Measurements from ENCODE around the gene RBBP5. TPM values are rescaled to one million over a fixed set of nuclear protein-coding genes. Genes with fewer than 3 reads are reported as not detected.

Gene RBBP5
- total RNA-seq, 1 donor = 19.5 TPM

- Histone ChIP-seq H3K36me3 (ENCODE audit: insufficient read depth, low read length) (peaks cover 75% of the 10 kb centered on the region), H2AFZ (ENCODE audit: low read length) (no peak overlapping the region), H3K27me3 (ENCODE audit: insufficient read depth, low read length) (no peaks in the 10 kb centered on the region), H3K4me1 (ENCODE audit: insufficient read depth, low read length) (no peaks in the 10 kb centered on the region), H3K4me2 (ENCODE audit: insufficient read depth, low read length) (no peak overlapping the region), H4K20me1 (ENCODE audit: insufficient read depth, low read length) (no peaks in the 10 kb centered on the region), H3K27ac (ENCODE audit: low read depth, low read length) (no peak overlapping the region), H3K9me3 (ENCODE audit: low read depth, low read length) (no peaks in the 10 kb centered on the region), H3K4me3 (ENCODE audit: insufficient read depth, low read length) (no peak overlapping the region), H3K79me2 (ENCODE audit: insufficient read depth, low read length) (no peaks in the 10 kb centered on the region)
- DNase-seq (ENCODE audit: insufficient read length, low spot score, missing footprints) = no peak
- TF ChIP-seq CTCF (IDR thresholded peaks at IDR 0.05; ENCODE audit: extremely low read depth, low read depth, low read length) = no peak
These were observed 23.5 kb downstream of the RBBP5 start for GRCh38 chr1:205098242-205098641.

- H3K27ac ChIP-seq (ENCODE audit: low read depth, low read length) = no peak overlapping the region
- H3K4me2 ChIP-seq (ENCODE audit: insufficient read depth, low read length) = no peak overlapping the region
- no peak for DNase-seq (ENCODE audit: insufficient read length, low spot score, missing footprints)
- TF ChIP-seq CTCF (IDR thresholded peaks at IDR 0.05; ENCODE audit: extremely low read depth, low read depth, low read length) = no peak
- H3K9me3 ChIP-seq (ENCODE audit: low read depth, low read length) = no peaks in the 10 kb centered on the region
- no peak overlapping the region for H3K4me3 ChIP-seq (ENCODE audit: insufficient read depth, low read length)
- no peaks in the 10 kb centered on the region for H3K79me2 ChIP-seq (ENCODE audit: insufficient read depth, low read length)
- no peak overlapping the region for H2AFZ ChIP-seq (ENCODE audit: low read length)
- no peaks in the 10 kb centered on the region for H4K20me1 ChIP-seq (ENCODE audit: insufficient read depth, low read length)
- peaks cover 63% of the 10 kb centered on the region for H3K36me3 ChIP-seq (ENCODE audit: insufficient read depth, low read length)
- H3K27me3 ChIP-seq (ENCODE audit: insufficient read depth, low read length) = no peaks in the 10 kb centered on the region
- peaks cover 4% of the 10 kb centered on the region for H3K4me1 ChIP-seq (ENCODE audit: insufficient read depth, low read length)
These were observed 26.4 kb downstream of the RBBP5 start for GRCh38 chr1:205095422-205095821.

- Histone ChIP-seq H3K79me2 (ENCODE audit: insufficient read depth, low read length) (no peaks in the 10 kb centered on the region), H4K20me1 (ENCODE audit: insufficient read depth, low read length) (no peaks in the 10 kb centered on the region), H3K9me3 (ENCODE audit: low read depth, low read length) (no peaks in the 10 kb centered on the region), H2AFZ (ENCODE audit: low read length) (no peak overlapping the region), H3K36me3 (ENCODE audit: insufficient read depth, low read length) (peaks cover 40% of the 10 kb centered on the region), H3K27me3 (ENCODE audit: insufficient read depth, low read length) (no peaks in the 10 kb centered on the region), H3K27ac (ENCODE audit: low read depth, low read length) (peak overlapping the region; percentile 10), H3K4me2 (ENCODE audit: insufficient read depth, low read length) (no peak overlapping the region), H3K4me3 (ENCODE audit: insufficient read depth, low read length) (no peak overlapping the region), H3K4me1 (ENCODE audit: insufficient read depth, low read length) (peaks cover 13% of the 10 kb centered on the region)
- no peak for DNase-seq (ENCODE audit: insufficient read length, low spot score, missing footprints)
- no peak for TF ChIP-seq CTCF (IDR thresholded peaks at IDR 0.05; ENCODE audit: extremely low read depth, low read depth, low read length)
These were observed 30.6 kb downstream of the RBBP5 start for GRCh38 chr1:205091043-205091740.

GRCh38 chr1:205088341-205088740, 33.4 kb downstream of the RBBP5 start:
- TF ChIP-seq CTCF (IDR thresholded peaks at IDR 0.05; ENCODE audit: extremely low read depth, low read depth, low read length) = no peak
- Histone ChIP-seq H3K4me2 (ENCODE audit: insufficient read depth, low read length) (peak overlapping the region; percentile 2), H3K79me2 (ENCODE audit: insufficient read depth, low read length) (no peaks in the 10 kb centered on the region), H3K4me3 (ENCODE audit: insufficient read depth, low read length) (no peak overlapping the region), H2AFZ (ENCODE audit: low read length) (no peak overlapping the region), H3K36me3 (ENCODE audit: insufficient read depth, low read length) (peaks cover 43% of the 10 kb centered on the region), H3K9me3 (ENCODE audit: low read depth, low read length) (no peaks in the 10 kb centered on the region), H3K27me3 (ENCODE audit: insufficient read depth, low read length) (no peaks in the 10 kb centered on the region), H3K4me1 (ENCODE audit: insufficient read depth, low read length) (peaks cover 13% of the 10 kb centered on the region), H3K27ac (ENCODE audit: low read depth, low read length) (peak overlapping the region; percentile 26), H4K20me1 (ENCODE audit: insufficient read depth, low read length) (no peaks in the 10 kb centered on the region)
- DNase-seq (ENCODE audit: insufficient read length, low spot score, missing footprints) = peak; percentile 85

Measured in osteoblast (primary cell).